NCI-H1436 (cell line): ENCODE results near the gene CLCF1.

Experiments used
- DNase-seq: peaks from one replicate; lab custom pipeline; 2025; lab: John Stamatoyannopoulos, UW

CLCF1 gene

DNA sequence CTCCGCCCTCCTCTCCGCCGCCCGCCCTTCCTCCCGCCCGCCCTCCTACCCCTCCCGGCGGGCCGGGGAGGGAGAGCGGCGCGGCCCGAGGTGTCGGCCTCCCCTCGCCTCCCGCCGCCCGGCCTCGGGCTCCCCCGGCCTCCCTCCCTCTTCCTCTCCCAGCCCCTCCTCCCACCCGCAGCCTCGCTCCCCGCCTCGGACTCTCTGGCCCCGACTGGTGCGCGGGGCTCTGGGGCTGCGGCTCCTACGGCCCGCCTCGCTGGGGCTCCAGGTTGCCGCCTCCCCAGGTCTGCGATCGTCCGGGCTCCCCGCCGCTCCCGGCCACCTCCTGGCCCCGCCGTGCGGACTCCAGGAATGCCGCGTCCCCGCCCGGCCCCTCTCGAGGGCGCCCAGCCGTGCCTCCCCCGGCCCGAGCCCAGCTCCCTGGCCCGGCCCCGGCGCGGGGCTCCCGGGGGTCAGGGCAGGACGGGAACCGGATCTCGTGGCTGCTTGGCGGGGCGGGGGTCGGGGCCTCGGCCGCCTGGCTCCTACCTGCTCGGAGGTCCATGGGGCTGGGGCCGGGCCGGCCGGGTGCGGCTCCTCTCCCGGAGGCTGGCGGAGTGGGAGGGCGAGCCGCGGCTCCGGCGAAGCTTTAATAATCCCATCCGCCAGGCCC, at the start of gene CLCF1:
Gene CLCF1 (minus strand): TSS at position 606 of the 655 bp plus-strand sequence. CDS start 59 bp downstream, at position 547.
- DNase-seq, result no peak

DNA sequence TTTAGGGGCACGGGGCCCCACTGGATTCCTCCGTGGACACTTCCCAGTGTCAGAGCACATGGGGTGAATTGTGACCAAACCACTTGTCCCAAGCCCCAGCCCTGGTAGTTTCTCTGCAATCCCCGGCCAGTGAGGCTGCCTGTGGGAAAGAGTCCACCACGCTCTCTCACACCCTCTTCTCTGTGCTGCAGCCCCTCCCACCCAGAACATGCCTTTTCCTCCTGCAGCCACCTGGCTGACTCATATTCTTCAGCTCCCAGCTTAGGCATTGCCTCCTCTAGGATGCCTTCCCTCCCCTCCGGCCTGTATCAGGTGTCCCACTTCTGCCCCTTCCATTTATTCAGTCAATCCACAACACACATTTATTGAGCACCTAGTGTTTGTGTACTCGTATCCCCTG, 49.5 kb upstream of the CLCF1 start:
- no peak for DNase-seq

DNA sequence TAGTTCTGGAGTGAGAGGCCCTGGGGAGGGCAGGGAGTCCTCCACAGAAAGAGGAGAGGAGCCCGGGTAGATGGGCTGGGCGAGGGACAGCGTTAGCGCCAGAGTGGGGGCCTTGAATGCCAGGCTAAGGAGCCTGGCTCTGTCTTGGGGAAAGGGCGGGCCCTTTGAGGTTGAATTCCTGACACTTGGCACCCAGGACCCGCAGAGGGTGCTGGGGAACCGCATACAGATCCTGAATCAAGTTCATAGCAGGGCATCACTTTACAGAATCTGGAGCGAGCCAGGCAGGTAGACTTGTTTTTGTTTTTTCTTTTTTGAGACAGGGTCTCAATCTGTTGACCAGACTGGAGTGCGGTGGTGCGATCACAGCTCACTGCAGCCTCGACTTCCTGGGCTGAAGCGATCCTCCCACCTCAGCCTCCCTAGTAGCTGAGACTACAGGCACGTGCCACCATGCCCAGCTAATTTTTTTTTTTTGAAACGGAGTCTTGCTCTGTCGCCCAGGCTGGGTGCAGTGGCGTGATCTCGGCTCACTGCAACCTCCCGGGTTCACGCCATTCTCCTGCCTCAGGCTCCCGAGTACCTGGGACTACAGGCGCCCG, 48.1 kb upstream of the CLCF1 start:
- DNase-seq, result no peak

DNA sequence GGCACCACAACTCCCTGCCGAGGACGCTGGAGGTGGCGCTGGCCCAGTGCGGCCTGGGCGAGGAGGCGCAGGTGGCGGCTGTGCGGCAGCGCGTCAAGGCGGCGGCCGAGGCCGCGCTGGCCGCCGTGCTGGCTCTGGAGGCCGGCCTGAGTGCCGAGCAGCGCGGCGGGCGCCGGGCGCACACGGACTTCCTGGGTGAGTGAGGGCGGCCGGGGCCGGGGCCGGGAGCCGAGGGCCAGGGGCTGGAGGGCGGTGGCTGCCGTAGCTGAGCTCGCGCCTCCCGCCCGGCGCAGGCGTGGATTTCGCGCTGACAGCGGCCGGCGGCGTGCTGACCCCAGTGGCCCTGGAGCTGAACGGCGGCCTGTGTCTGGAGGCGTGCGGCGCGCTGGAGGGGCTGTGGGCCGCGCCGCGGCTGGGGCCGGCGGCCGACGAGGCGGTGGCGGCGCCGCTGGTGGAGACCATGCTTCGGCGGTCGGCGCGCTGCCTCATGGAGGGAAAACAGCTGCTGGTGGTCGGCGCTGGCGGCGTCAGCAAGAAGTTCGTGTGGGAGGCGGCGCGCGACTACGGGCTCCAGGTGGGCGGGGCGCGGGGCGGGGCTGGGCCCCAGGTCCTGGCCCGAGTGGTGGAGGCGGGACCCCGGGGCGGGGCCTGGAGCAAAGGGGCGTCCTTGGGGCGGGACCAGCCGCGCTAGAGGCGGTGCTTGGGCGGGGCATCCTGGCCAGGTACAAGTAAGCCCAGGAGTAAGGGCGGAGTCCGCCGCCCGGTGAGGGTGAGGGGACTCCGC, 47.4 kb upstream of the CLCF1 start:
- DNase-seq, result peak; percentile 91

DNA sequence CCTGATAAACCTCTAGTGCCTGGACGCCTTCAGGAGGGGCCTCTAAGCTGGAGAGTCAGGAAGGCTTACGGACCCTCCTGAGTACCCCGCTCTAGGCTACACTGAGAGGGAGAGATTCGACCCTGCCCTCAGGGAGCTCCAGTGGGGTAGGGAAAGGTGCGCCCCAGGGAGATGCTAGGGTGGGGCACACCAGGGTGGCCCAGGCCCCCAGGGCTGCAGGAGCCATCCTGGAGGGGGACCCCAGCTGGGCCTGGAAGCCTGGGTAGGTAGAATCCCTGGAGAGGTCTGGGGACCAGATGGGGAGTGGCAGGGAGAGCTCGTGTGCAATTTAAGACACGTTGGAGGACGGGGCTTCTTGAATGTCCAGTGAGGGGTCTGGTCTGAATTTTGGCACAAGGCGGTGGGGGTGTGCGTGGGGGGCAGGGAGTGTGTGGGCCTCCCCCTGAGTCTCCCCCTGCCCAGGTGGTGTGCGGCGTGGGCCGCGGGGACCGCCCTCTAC, 46.8 kb upstream of the CLCF1 start:
- DNase-seq, result no peak

DNA sequence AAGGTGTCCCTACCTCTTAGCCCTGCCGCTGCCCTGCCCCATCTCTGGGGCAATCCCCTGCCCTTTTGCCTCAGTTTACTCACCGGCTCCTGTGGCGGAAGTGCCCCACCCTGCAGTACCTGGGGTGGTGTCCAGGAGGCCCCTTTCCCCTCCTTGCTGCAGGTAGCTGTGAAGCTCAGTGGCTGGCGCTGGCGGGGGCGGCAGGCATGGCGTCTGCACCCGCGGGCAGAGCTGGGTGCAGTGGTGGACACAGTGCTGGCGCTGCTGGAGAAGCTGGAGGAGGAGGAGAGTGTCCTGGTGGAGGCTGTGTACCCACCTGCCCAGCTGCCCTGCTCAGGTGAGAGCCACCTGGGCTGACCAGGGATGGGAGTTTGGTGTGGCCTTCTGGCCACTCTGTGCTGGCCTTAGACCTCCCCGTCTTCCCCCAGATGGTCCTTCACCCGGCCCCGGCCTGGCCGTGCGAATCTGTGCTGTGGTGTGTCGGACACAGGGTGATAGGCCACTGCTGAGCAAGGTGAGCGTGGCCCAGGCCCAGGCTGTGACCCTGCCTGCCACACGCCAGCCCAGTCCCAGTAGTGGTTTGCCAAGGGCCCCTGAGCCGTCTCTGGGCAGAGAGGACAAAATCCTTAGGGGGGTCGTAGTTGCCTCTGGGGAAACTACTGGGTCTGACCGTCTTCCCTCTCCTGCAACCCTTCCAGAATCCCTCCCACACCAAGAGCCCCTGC, 46.1 kb upstream of the CLCF1 start:
- no peak for DNase-seq

DNA sequence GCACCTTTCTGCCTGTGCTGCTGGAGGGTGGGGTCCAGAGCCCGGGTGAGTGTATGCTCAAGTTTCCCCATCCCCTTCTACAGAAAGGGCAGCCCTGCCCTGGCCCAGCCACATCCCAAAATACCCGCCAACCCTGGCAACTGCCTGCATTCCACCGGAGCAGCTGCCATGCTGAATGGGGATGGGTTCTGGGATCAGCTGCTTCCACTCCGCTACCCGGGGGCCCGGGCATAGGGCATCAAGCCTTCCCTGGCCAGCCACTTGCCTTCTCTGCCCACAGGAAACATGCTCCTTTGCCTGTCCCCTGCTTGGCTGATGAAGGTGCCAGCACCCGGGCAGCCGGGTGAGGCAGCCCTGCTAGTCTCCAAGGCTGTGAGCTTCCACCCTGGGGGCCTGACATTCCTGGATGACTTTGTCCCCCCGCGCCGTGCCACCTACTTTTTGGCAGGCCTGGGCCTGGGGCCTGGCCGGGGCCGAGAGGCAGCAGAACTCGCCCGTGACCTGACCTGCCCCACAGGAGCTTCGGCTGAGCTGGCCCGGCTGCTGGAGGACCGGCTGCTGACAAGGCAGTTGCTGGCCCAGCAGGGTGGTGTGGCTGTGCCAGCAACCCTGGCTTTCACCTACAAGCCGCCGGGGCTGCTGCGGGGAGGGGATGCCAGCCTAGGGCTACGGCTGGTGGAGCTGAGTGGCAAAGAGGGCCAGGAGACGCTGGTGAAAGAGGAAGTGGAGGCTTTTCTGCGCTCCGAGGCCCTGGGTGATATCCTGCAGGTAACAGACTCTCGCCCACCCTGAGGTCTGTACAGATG, 45.3 kb upstream of the CLCF1 start:
- no peak for DNase-seq

DNA sequence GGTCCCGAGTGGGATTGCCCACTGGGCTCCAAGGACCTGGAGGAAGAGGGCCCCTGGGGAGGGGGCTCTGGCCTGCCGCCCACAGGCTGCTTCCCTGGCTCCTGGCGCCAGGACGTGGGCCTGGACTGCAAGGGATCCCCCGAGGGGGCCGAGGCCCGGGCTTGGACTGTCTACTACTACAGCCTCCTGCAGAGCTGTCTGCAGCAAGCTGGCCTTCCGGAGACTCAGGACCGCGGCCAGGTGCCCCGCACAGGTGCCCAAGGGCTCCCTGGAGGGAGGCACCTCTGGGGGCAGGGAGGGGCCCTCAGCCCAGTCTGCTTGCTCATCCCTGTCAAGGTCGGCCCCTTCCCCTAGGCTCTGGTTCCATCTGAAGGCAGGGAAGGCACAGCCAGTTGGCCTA, 44.0 kb upstream of the CLCF1 start:
- DNase-seq, result no peak

DNA sequence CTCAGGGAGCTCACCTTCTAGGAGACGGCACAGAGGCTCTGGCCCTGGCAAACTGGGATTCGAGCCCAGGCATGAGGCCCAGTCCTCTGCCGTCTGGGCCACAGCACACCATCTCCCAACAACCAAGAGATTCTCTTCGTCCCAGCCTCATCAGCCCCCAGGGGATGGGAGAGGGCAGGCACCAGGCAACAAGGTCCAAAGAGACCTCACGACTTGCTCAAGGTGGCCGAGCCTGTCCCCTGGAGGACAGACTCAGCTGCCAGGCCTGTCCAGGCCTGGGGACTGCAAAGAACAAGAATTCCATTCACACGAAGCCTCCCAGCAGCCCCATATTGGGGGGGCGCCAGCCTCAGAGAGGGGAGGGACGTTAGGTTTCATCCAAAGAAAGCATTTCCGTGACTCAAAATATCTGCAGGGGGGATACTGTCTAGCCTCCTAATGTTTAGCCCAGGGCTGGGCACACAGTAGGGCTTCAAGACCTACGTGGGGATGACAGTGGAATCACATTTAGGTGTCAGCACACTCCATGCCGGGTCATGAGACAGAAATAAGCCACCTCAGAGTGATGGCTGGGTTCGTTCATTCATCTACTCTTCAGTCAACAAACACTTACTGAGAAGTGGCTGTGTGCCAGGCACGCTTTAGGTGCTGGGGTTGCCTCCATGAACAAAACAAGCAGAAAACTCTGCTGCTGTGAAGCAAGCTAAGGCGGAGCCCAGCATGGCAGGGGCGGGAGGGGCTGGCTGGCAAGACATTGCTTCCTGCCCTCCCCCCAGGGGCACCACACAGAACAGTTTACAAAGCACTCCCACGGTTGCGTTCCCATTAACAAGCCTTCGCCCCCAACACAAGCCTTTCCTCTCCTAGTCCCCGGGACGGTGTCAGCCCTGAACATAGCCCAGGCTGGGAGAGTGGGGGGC, 43.3 kb upstream of the CLCF1 start:
- DNase-seq, result peak; percentile 58

DNA sequence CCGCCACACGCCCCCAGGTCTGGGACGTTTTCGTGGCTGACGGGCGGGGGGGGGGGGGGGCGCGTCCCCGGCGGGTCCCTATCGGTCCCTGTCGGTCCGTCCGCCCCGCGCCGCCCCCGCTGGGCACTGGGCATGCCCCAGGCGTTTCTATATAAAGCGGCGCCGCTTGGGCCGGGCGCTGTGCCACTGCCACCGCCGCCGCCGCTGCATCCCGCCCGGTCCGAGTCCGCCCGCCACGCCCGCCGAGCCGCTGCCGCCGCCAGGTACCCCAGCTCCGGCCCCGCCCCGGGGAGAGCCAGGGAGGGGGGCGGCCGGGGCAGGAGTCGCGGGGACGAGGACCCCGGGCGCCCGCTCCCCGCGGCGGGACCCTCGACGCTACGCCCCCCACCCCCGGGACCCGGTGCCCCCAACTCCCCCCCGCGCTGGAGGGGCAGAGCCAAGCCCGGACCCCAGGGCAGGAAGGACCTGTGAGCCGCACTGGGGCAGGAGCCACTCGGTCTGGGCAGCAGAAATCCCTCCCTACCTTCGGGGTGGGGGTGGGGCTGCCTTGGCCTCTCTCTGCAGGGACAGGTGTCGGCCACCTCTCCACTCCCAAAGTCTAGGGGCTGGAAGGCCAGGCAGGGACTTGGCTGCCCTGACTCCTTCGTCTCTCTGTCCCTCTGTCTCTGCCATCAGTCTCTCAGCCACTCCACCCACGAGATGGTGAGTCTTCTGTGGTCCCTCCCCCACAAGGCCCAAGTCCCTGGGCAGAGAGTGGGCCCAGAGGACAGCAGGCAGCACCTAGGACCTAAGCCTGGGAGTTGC, 42.3 kb upstream of the CLCF1 start, which contains the start of gene CARNS1:
Gene CARNS1 (plus strand): TSS at position 178 of the 804 bp plus-strand sequence. CDS start 522 bp downstream, at position 700.
- DNase-seq, result no peak

DNA sequence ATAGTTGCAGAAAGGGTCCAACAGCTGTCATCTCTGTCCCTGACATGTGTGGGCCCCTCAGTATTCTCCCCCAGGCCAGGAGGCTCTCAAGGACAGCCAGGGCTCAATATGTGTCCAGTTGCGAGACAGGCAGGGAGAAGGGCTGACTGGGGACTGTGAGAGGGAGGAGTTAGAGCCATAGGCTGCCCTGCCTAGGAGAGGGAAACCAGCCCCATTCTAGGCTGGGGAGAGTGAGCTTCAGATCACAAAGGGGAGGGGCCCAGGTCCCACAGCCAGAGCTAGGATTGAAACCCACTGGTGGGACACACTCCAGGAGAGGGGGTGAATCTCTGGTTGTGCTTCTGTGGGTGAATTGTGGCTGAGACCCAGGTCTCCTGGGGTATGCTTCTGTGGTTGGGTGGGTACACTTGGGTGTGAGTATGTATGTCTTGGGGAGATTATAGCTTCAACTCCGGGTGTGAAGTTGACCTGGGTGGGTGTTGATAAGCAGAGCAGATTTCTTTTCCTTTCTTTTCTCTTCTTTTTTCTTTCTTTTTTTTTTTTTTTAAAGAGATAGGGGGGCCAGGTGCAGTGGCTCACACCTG, 40.0 kb upstream of the CLCF1 start:
- no peak for DNase-seq

DNA sequence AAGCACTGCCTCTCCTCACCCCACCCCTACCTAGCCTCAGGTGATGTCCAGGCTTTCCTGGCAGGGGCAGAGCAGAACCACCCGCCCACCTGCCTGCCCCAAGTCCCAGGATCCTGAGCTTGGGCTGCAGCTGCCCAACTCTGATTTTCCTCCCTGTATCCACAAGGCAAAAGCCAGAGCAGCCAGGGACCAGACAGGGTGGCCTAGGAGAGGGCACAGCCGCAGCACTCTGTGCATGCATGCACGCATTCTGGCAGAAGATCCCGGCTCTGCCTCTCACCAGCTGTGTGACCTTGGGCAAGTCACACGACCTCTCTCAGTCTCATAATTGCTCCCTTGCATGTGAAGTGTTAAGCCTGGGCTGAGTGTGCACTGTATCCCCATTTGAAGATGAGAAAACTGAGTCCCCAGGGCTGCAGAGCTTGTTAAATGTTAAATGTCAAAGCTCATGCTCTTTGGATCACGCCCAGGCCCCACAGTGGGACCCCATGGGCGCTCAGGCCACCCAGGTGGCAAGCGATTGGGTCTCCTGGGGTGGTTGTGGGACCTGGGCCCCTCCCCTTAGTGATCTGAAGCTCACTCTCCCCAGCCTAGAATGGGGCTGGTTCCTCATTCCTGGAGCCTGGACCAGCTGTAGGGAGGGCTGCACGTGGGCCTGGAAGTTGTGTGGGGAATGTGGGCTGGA, 39.2 kb upstream of the CLCF1 start:
- no peak for DNase-seq

DNA sequence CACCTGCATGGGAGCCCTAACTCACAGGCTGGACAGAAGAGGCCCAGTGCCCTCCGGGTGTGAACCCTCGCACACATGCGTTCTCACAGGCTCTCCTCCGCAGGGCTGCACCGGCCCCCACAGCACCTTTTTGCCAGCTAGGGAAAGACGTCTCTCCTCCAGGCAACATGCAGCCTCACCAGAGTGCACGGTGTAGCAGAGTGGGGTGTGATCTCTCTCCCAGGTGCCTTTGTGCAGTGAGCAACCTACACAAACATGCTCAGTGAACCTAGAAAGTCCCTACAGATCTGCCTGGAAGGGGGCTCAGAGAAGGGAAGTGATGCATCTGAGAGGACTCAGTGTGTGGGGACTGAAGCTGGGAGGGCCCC, 38.4 kb upstream of the CLCF1 start:
- no peak for DNase-seq

DNA sequence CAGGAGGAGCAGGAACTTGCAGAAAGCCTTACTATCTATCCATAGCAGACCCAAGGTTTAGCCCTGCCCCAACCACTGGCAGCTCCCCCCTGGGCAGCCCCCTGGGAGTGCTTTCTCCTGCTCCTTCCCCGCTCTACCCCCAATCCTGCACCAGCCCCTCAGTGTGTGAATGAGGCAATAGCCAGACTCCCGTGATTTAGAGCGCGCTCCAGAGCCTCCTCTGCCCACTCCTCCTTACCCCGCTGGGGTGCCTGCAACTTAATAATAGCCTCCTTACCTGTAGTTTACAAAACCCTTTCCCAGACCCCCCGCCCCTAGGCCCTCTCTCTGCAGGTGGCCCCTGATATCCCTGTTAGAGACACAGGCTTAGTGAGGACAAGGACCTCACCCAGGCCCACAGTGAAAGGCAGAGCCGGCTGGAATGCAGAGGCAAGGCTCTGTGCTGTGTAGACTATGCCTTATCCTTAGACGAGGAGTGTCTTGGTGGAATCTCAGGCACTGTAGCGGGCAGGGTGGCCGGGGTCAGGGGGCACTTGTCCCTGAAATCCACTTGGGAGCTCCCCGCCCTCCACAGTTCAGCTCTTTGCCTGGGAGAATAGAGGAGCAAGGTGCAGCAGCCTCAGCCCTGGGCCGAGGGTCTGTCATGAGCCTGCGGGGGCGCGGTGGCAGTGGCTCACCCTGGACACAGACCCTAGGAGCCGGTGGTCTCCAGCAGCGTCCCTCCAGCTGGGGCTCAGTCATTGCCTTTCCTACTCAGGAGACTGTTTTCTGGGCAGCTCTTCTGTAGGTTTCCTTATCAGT, 37.8 kb upstream of the CLCF1 start:
- no peak for DNase-seq

DNA sequence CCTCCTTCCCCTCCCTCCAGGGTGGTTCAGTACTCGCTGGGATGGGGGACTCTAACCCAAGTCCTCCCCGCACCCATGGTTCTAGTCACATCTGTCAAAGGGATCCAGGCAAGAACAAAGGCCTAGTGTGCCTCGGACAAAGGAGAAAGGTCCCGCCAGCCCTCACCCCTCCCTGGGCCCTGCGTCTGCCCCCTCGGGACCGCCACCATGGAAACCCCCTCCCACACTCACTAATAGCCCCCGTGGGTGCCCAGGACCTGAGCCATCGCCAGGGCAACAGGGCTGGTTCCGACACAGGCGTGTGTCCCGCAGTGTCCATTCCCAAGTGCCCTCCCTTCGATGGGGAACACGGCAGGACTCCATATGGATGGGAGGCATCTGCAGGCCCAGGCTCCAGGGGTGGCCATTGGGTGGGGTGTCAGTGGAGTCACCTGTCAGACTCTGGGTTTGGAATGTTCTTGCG, 37.0 kb upstream of the CLCF1 start:
- no peak for DNase-seq

DNA sequence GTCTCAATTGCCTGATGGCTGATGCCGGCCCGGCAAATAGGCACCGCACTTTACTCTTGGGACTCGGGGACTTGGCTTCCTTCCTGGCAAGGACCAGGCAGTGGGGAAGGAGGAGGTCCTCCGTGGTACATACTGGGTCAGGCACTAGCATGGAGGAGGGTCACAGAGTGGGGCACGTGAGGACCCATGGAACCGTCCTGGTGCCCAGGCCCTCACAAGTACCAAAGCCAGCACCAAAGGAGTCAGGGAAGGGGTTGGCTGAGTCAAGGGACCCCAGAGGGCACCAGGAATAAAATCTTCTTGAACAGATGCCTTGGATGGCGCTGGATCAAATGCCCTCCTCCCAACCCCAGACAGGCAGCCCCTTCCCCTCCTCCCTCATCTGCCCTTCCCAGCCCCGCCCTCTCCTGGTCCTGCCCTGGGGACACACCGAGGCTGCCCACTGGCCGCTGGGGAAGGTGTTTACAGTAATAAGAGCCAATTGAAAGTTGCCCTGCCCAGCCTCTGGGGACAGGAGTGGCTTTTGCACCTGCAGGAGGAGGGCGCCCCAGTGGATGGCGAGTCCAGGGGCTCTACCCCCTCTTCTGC, 36.5 kb upstream of the CLCF1 start:
- DNase-seq, result peak; percentile 91

DNA sequence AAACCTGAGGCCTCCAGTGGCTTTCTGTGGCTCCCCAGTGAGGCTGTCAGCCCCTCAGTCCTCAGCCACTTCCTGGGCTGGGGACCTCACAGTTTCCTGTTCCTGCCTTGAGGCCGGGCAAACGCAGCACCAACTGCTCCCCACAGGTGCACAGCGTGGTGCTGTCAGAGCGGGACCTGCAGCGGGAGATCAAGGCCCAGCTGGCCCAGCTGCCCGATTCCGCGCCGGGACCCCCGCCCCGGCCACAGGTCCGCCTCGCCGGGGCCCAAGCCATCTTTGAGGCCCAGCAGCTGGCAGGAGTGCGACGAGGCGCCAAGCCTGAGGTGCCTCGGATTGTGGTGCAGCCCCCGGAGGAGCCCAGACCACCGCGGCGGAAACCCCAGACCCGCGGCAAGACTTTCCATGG, 35.9 kb upstream of the CLCF1 start:
- no peak for DNase-seq
